AG04450 (cell line): ENCODE results near the gene SLC39A8. TPM values are rescaled to one million over a fixed set of nuclear protein-coding genes. Genes with fewer than 3 reads are reported as not detected.

Experiments used
- CTCF ChIA-PET: fragments of 300-600, 350-600 bp; formaldehyde crosslinking; extraction: SDS; loops from one replicate; lab custom pipeline; 2022; ENCODE audit warnings: antibody characterized with exemption, inconsistent platforms; lab: Charles Lee
- POLR2A ChIA-PET: fragments of 350-600 bp; formaldehyde crosslinking; extraction: SDS; loops from one replicate; lab custom pipeline; 2021; ENCODE audit warnings: antibody characterized with exemption, inconsistent platforms; lab: Yijun Ruan, JAX
- DNase-seq: peaks from one replicate; pipeline ENCODE4 v3.0.0-alpha.2; 2011; ENCODE audit warnings: low read depth, low spot score
- H3K27ac ChIP-seq: one replicate; pipeline ENCODE4 v1.5.1; 2012; ENCODE audit warnings: low read depth, low read length, control low read depth
- H3K27me3 ChIP-seq: one replicate; pipeline ENCODE4 v1.6.0; 2012; ENCODE audit warnings: low read length; ENCODE audit not compliant: control insufficient read depth, insufficient read depth
- H3K4me3 ChIP-seq: 2 replicates; pipeline ENCODE4 v1.5.1; 2011; ENCODE audit warnings: mild to moderate bottlenecking, low read depth, low read length, control low read depth
- H3K9me3 ChIP-seq: 2 replicates; pipeline ENCODE4 v1.5.1; 2012; ENCODE audit warnings: low read length; ENCODE audit not compliant: control insufficient read depth, insufficient read depth
- polyA plus RNA-seq: library from polyadenylated mRNA; depleted of rRNA; stranded (reverse); fragments of >200 nt; gene quantifications from 2 replicates; pipeline ENCODE4 v1.2.3, GENCODE V29; 2011
- TF ChIP-seq, protein P1 (sequence below): IDR thresholded peaks from 2 replicates; pipeline ENCODE4 v1.5.1; 2011; ENCODE audit warnings: low read depth, low read length, control low read depth, inconsistent platforms

Gene SLC39A8
- polyA plus RNA-seq, 1 experiment: 0.11 TPM

DNA sequence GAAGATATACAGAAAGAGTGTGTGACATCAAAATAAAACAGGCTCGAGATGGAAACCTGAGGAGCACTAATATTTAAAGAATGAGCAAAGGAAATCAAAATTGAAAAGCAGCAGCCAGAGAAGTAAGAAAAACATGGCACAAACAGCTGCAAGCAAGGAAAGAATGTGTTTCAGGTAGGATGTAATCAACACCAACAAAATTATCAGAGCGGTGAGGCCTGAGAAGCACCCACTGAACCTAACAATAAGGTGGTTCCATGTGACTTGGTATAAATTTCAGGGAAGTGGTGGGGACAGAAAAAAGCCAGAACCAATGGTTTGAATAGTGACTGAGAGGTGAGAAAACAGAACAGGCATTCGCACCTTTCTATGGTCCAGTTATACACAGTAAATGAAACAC lies 11.5 kb downstream of the SLC39A8 start:
- POLR2A ChIA-PET: no interaction called here
- no peak overlapping the region for H3K27ac ChIP-seq
- no peak for DNase-seq
- H3K4me3 ChIP-seq: no peak overlapping the region
- TF ChIP-seq, protein P1, sequence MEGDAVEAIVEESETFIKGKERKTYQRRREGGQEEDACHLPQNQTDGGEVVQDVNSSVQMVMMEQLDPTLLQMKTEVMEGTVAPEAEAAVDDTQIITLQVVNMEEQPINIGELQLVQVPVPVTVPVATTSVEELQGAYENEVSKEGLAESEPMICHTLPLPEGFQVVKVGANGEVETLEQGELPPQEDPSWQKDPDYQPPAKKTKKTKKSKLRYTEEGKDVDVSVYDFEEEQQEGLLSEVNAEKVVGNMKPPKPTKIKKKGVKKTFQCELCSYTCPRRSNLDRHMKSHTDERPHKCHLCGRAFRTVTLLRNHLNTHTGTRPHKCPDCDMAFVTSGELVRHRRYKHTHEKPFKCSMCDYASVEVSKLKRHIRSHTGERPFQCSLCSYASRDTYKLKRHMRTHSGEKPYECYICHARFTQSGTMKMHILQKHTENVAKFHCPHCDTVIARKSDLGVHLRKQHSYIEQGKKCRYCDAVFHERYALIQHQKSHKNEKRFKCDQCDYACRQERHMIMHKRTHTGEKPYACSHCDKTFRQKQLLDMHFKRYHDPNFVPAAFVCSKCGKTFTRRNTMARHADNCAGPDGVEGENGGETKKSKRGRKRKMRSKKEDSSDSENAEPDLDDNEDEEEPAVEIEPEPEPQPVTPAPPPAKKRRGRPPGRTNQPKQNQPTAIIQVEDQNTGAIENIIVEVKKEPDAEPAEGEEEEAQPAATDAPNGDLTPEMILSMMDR: no peak
- no peaks in the 10 kb centered on the region for H3K27me3 ChIP-seq
- CTCF ChIA-PET: no interaction called here
- H3K9me3 ChIP-seq: no peaks in the 10 kb centered on the region

DNA sequence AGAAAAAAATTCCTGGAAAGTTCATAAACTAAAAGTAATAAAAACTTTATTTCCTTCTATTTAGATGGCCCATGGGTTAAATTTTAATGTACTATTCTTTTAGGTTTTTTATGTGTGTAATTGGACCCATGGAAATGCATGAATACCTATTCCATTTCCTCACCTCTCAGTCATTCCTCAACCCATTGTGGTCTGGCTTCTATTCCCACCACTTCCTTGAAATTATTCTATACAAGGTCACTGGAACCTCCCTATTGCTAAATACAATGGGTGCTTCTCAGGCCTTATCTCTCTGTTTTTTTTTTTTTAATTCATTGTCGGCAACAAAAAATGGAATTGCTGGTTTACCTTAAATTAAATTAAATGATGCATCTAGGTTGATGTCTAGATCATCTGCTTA lies 17.2 kb downstream of the SLC39A8 start:
- Histone ChIP-seq H3K27ac (no peak overlapping the region), H3K27me3 (no peaks in the 10 kb centered on the region), H3K9me3 (no peaks in the 10 kb centered on the region), H3K4me3 (no peak overlapping the region)
- ChIA-PET CTCF (no interaction called here), POLR2A (no interaction called here)
- TF ChIP-seq, protein P1: no peak
- no peak for DNase-seq

DNA sequence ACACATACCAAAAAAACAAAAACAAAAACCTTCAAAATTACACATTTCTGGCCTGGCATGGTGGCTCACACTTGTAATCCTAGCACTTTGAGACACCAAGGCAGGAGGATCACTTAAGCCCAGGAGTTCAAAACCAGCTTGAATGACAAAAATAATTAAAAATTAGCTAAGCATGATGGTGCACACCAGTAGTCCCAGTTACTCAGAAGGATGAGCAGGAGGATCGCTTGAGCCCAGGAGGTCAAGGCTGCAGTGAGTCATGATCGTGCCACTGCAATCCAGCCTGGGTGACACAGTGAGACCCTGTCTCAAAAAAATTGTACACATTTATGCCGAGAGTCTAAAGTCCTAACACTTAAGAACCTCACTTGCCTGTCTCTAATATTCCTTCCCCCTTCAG lies 18.3 kb downstream of the SLC39A8 start:
- no peaks in the 10 kb centered on the region for H3K9me3 ChIP-seq
- no peak overlapping the region for H3K27ac ChIP-seq
- ChIA-PET CTCF (no interaction called here), POLR2A (no interaction called here)
- TF ChIP-seq, protein P1: no peak
- DNase-seq: no peak
- H3K27me3 ChIP-seq: no peaks in the 10 kb centered on the region
- no peak overlapping the region for H3K4me3 ChIP-seq

DNA sequence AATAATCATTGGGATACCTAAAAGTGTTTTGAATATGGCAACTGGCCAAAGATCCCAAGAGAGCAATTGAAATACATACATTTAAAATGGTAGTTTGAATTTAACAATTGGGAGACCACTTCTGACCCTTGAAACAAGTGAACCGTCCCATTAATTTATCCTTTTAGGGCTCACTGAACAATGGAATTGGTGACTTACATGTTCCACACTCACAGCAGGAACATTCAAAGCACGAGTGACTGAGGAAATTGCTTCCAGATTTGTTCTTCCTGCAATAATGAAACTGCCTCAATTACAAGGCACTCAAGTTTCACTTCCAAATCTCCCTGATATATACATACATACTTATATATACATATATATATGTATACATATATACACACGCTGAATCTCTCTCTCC lies 20.6 kb downstream of the SLC39A8 start:
- TF ChIP-seq, protein P1: no peak
- H3K27ac ChIP-seq: no peak overlapping the region
- ChIA-PET CTCF (no interaction called here), POLR2A (no interaction called here)
- no peaks in the 10 kb centered on the region for H3K9me3 ChIP-seq
- H3K27me3 ChIP-seq: no peaks in the 10 kb centered on the region
- no peak for DNase-seq
- no peak overlapping the region for H3K4me3 ChIP-seq

DNA sequence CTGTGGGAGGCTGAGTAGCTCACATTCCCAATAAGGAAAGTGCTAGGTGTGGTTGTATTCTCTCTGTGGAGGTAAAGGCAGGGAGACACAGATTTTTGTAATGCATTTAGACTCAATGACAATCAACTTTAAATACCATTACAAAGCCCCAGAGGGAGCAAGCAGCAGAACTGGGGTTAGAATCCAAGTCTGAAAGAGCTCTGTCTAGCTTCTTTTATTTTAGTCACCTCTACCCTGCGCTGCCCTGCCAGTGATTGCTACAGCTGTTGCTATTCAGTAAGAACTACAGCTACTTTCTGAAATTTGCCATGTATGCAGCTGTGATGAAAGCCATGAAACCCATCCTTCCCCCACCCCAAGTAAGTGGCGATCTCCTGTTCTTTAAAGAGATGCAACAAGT lies 22.5 kb downstream of the SLC39A8 start:
- TF ChIP-seq, protein P1: no peak
- H3K27ac ChIP-seq: no peak overlapping the region
- no peaks in the 10 kb centered on the region for H3K9me3 ChIP-seq
- no peaks in the 10 kb centered on the region for H3K27me3 ChIP-seq
- H3K4me3 ChIP-seq: no peak overlapping the region
- no peak for DNase-seq
- CTCF ChIA-PET: no interaction called here
- POLR2A ChIA-PET: no interaction called here
